SK-N-MC (cell line): ENCODE results near the gene MOCOS.

ENCODE experiments used
- EZH2 ChIP-seq: fragments of 200-600 bp; sonication (generic); IDR thresholded peaks from one replicate; pipeline ENCODE4 v1.6.1; 2017; ENCODE audit warnings: antibody characterized with exemption
- POLR2AphosphoS5 ChIP-seq: IDR thresholded peaks from 2 replicates; pipeline ENCODE4 v1.6.1; 2012; ENCODE audit warnings: mild to moderate bottlenecking, low read depth, low read length, borderline replicate concordance

- no peak for TF ChIP-seq POLR2AphosphoS5
- no peak for TF ChIP-seq EZH2
These were observed 2.1 kb upstream of the MOCOS start for GRCh38 chr18:36185157-36185556.
